A673 (cell line): ENCODE results near the gene GALNT10.

Source experiments
- EZH2 ChIP-seq: fragments of 200-600 bp; sonication (generic); IDR thresholded peaks from 2 replicates; pipeline ENCODE4 v1.6.1; 2017; ENCODE audit warnings: borderline replicate concordance, low read depth, mild to moderate bottlenecking, mixed read lengths, antibody characterized with exemption, low read length; ENCODE audit not compliant: poor library complexity, severe bottlenecking
- TF ChIP-seq, protein P1 (sequence below): fragments of 300-800, 200-600 bp; sonication (generic); conservative IDR thresholded peaks from 2 replicates; pipeline ENCODE4 v1.5.1; 2017; ENCODE audit warnings: low read depth, mild to moderate bottlenecking, antibody characterized with exemption, low read length, moderate library complexity, mixed read lengths

DNA sequence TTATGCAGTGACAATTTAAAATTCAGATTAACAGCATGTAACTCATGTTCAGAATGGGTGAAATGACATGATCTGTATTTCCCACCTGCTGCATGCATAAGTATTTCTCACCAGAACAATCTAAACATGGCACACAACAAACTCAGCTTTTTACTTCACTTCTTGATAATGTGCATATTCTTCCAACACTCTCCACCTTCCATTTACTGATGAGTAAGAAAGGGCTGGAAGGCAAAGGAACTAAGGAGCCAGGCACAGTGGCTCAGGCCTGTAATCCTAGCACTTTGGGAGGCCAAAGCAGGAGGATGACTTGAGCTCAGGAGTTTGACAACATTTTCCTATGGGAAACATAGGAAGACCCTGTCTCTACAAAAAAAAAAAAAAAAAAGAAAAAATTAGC, 219.5 kb downstream of the GALNT10 start:
- TF ChIP-seq, protein P1, sequence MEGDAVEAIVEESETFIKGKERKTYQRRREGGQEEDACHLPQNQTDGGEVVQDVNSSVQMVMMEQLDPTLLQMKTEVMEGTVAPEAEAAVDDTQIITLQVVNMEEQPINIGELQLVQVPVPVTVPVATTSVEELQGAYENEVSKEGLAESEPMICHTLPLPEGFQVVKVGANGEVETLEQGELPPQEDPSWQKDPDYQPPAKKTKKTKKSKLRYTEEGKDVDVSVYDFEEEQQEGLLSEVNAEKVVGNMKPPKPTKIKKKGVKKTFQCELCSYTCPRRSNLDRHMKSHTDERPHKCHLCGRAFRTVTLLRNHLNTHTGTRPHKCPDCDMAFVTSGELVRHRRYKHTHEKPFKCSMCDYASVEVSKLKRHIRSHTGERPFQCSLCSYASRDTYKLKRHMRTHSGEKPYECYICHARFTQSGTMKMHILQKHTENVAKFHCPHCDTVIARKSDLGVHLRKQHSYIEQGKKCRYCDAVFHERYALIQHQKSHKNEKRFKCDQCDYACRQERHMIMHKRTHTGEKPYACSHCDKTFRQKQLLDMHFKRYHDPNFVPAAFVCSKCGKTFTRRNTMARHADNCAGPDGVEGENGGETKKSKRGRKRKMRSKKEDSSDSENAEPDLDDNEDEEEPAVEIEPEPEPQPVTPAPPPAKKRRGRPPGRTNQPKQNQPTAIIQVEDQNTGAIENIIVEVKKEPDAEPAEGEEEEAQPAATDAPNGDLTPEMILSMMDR: no peak
- TF ChIP-seq EZH2: no peak
